Measurements from ENCODE around the gene CHIT1. TPM values are rescaled to one million over a fixed set of nuclear protein-coding genes. Genes with fewer than 3 reads are reported as not detected.
A peak's percentile ranks its signal among the peaks of the same experiment; 100 is the strongest.

Gene CHIT1
- total and polyA plus RNA-seq, 2 experiments from 2014 or later, result 0.07 to 0.47 TPM

- H3F3A ChIP-seq (replicated peaks; ENCODE audit: low read depth), result no peaks in the 10 kb centered on the region
- Mint-ChIP-seq H3K9me3 (no peaks in the 10 kb centered on the region), H3K4me3 (no peak overlapping the region), H3K36me3 (ENCODE audit: low read depth) (no peaks in the 10 kb centered on the region; the same call in 2 of the 3 replicates), H3K4me1 (peaks cover 2% of the 10 kb centered on the region; the same call in 1 of the 3 replicates), H3K27me3 (ENCODE audit: insufficient read depth, low read depth, poor library complexity) (peaks cover 10% of the 10 kb centered on the region), H3K27ac (no peak overlapping the region)
- no peaks in the 10 kb centered on the region for H3K27me3 ChIP-seq (ENCODE audit: insufficient read depth)
- no peaks in the 10 kb centered on the region; the same call in 1 of the 2 replicates for H3K4me1 ChIP-seq (ENCODE audit: insufficient read depth)
- DNase-seq (ENCODE audit: low spot score) (no peak), ATAC-seq (no peak)
- H3K27ac ChIP-seq (ENCODE audit: low read depth), result no peak overlapping the region
- H4K20me1 ChIP-seq (replicated peaks; ENCODE audit: insufficient read depth), result no peaks in the 10 kb centered on the region
- no peak for TF ChIP-seq NANOG (IDR thresholded peaks at IDR 0.05; ENCODE audit: borderline replicate concordance)
- no peak for TF ChIP-seq ZNF462 (CRISPR knock-in tag; IDR thresholded peaks at IDR 0.05)
- no peak for TF ChIP-seq EZH2phosphoT487 (IDR thresholded peaks at IDR 0.05; ENCODE audit: unreplicated experiment)
- no peaks in the 10 kb centered on the region for H3K79me2 ChIP-seq (replicated peaks; ENCODE audit: insufficient read depth)
- no peak overlapping the region for H2AFZ ChIP-seq
- H3K9me2 ChIP-seq (ENCODE audit: insufficient read depth), result no peaks in the 10 kb centered on the region
- no peaks in the 10 kb centered on the region for H3K36me3 ChIP-seq (ENCODE audit: insufficient read depth)
- no peak overlapping the region for H3K4me2 ChIP-seq
- H3K4me3 ChIP-seq, result no peak overlapping the region
These were observed 61.6 kb downstream of the CHIT1 start for GRCh38 chr1:203167913-203168200.

DNA sequence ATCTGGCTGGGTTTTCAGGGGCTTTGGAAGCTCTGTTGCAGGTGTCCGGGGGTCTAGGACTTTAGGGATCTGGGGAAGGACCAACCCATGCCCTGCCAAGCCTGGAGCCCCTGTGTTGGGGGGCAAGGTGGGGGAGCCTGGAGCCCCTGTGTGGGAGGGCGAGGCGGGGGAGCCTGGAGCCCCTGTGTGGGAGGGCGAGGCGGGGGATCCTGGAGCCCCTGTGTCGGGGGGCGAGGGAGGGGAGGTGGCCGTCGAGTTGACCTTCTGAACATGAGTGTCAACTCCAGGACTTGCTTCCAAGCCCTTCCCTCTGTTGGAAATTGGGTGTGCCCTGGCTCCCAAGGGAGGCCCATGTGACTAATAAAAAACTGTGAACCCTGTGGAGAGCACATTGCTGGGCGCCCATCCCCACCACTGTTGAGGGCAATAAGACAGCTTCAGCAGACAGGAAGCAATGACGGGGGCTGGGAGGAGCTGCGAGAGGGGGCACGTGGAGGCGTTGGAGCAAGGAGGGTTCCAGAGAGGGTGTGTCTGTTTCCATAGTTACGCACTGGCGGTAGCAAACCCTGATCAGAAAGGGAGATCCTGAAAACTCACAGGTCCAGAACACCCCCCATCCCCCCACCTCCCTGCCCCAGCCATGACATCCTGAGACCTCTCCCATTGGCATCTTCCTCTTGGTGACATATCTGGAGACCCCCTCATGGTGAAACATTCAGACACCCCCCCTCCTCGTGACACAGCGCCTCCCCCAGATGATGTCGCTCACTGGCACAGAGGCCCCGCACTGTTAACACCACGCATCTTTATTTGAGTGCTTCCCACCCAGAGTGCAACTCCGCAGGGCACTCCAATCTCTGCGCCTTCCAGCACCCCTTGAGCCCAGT lies 62.2 kb downstream of the CHIT1 start:
- Histone ChIP-seq H3F3A (replicated peaks; ENCODE audit: low read depth) (no peaks in the 10 kb centered on the region), H2AFZ (no peak overlapping the region), H4K20me1 (replicated peaks; ENCODE audit: insufficient read depth) (no peaks in the 10 kb centered on the region), H3K27ac (ENCODE audit: low read depth) (no peak overlapping the region), H3K79me2 (replicated peaks; ENCODE audit: insufficient read depth) (no peaks in the 10 kb centered on the region), H3K4me1 (ENCODE audit: insufficient read depth) (no peaks in the 10 kb centered on the region), H3K9me2 (ENCODE audit: insufficient read depth) (no peaks in the 10 kb centered on the region), H3K4me2 (no peak overlapping the region), H3K4me3 (no peak overlapping the region), H3K36me3 (ENCODE audit: insufficient read depth) (no peaks in the 10 kb centered on the region), H3K27me3 (ENCODE audit: insufficient read depth) (no peaks in the 10 kb centered on the region)
- H3K27me3 Mint-ChIP-seq (ENCODE audit: insufficient read depth, low read depth, poor library complexity), result peaks cover 10% of the 10 kb centered on the region
- peaks cover 2% of the 10 kb centered on the region; the same call in 1 of the 3 replicates for H3K4me1 Mint-ChIP-seq
- H3K36me3 Mint-ChIP-seq (ENCODE audit: low read depth), result no peaks in the 10 kb centered on the region; the same call in 2 of the 3 replicates
- ATAC-seq (no peak), DNase-seq (ENCODE audit: low spot score) (peak; percentile 30)
- H3K4me3 Mint-ChIP-seq, result no peak overlapping the region
- no peaks in the 10 kb centered on the region for H3K9me3 Mint-ChIP-seq
- H3K27ac Mint-ChIP-seq, result no peak overlapping the region
- TF ChIP-seq NANOG (IDR thresholded peaks at IDR 0.05; ENCODE audit: borderline replicate concordance) (no peak), JUNB (IDR thresholded peaks at IDR 0.05; ENCODE audit: unreplicated experiment) (no peak), ETS1 (IDR thresholded peaks at IDR 0.05) (no peak)
- TF ChIP-seq, protein P1, sequence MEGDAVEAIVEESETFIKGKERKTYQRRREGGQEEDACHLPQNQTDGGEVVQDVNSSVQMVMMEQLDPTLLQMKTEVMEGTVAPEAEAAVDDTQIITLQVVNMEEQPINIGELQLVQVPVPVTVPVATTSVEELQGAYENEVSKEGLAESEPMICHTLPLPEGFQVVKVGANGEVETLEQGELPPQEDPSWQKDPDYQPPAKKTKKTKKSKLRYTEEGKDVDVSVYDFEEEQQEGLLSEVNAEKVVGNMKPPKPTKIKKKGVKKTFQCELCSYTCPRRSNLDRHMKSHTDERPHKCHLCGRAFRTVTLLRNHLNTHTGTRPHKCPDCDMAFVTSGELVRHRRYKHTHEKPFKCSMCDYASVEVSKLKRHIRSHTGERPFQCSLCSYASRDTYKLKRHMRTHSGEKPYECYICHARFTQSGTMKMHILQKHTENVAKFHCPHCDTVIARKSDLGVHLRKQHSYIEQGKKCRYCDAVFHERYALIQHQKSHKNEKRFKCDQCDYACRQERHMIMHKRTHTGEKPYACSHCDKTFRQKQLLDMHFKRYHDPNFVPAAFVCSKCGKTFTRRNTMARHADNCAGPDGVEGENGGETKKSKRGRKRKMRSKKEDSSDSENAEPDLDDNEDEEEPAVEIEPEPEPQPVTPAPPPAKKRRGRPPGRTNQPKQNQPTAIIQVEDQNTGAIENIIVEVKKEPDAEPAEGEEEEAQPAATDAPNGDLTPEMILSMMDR (conservative IDR thresholded peaks at IDR 0.05; ENCODE audit: low read depth in 2 of 2), result no peak
